H1 (cell line): ENCODE data around the gene SH3RF2. TPM values are rescaled to one million over a fixed set of nuclear protein-coding genes. Genes with fewer than 3 reads are reported as not detected.

Experiments
- CTCF ChIA-PET: fragments of 300-600 bp; sonication (Branson Sonifier 250); formaldehyde crosslinking; loops from one replicate; lab custom pipeline; 2021; ENCODE audit not compliant: partially characterized antibody; lab: Charles Lee
- POLR2A ChIA-PET: fragments of 300-600 bp; sonication (Branson Sonifier 250); formaldehyde crosslinking; loops from one replicate; lab custom pipeline; 2021; ENCODE audit warnings: inconsistent platforms; ENCODE audit not compliant: partially characterized antibody; lab: Charles Lee
- DNase-seq, 2 experiments: peaks; one replicate each; pipeline versions ENCODE4 v3.0.0 to v3.0.0-alpha.2; 2010 to 2022; ENCODE audit warnings: low spot score in 2 of 2, low read depth in 1 of 2, mixed read lengths in 1 of 2
- FAIRE-seq: peaks from 2 replicates; lab custom pipeline; 2011; peaks lifted over from hg19 to GRCh38; lab: Jason Lieb, UNC
- H2AFZ ChIP-seq: 2 replicates; pipeline ENCODE4 v1.8.1; 2012; ENCODE audit warnings: low read length, inconsistent platforms
- H2AK5ac ChIP-seq: 2 replicates; pipeline ENCODE4 v1.6.1; 2013; ENCODE audit warnings: low read depth, low read length
- H2BK120ac ChIP-seq: replicated peaks from 2 replicates; pipeline ENCODE3; 2013; ENCODE audit warnings: low read depth, low read length, inconsistent platforms
- H2BK12ac ChIP-seq: 2 replicates; pipeline ENCODE4 v1.6.1; 2013; ENCODE audit warnings: low read depth, low read length
- H2BK15ac ChIP-seq: 2 replicates; pipeline ENCODE4 v1.6.1; 2013; ENCODE audit warnings: low read length
- H2BK20ac ChIP-seq: 2 replicates; pipeline ENCODE4 v1.6.1; 2013; ENCODE audit warnings: low read length
- H2BK5ac ChIP-seq: 2 replicates; pipeline ENCODE4 v1.6.1; 2013; ENCODE audit warnings: low read depth, low read length
- H3K14ac ChIP-seq: 2 replicates; pipeline ENCODE4 v1.6.1; 2013; ENCODE audit warnings: inconsistent platforms; ENCODE audit not compliant: insufficient read length
- H3K18ac ChIP-seq: 2 replicates; pipeline ENCODE4 v1.6.1; 2013; ENCODE audit warnings: low read length; ENCODE audit errors: extremely low read depth
- H3K23ac ChIP-seq: 2 replicates; pipeline ENCODE4 v1.6.1; 2013; ENCODE audit warnings: inconsistent platforms; ENCODE audit not compliant: insufficient read length
- H3K23me2 ChIP-seq: 2 replicates; pipeline ENCODE4 v1.6.1; 2013; ENCODE audit warnings: low read depth, low read length
- H3K27ac ChIP-seq: 2 replicates; pipeline ENCODE4 v1.6.1; 2011; ENCODE audit warnings: low read depth, low read length, inconsistent platforms
- H3K27me3 ChIP-seq, 4 experiments: replicated peaks in 1 of 4; 1 replicate in 1 of 4; 2 replicates in 3 of 4; pipeline versions ENCODE4 v1.6.1 to v1.8.1; 2011 to 2013; ENCODE audit warnings: low read length in 3 of 4, mild to moderate bottlenecking in 3 of 4, inconsistent platforms in 2 of 4, mixed read lengths in 2 of 4, moderate library complexity in 1 of 4; ENCODE audit not compliant: control insufficient read depth in 3 of 4, insufficient read depth in 3 of 4; ENCODE audit errors: extremely low read depth in 1 of 4
- H3K36me3 ChIP-seq, 4 experiments: 2 replicates each; pipeline versions ENCODE4 v1.6.1 to v1.8.1; 2011 to 2013; ENCODE audit warnings: mild to moderate bottlenecking in 4 of 4, low read length in 3 of 4, moderate library complexity in 2 of 4, control low read depth in 1 of 4, inconsistent platforms in 1 of 4; ENCODE audit not compliant: insufficient read depth in 4 of 4, control insufficient read depth in 2 of 4
- H3K4ac ChIP-seq: replicated peaks from 2 replicates; pipeline ENCODE3; 2013; ENCODE audit warnings: low read length, low read depth, mixed read lengths, inconsistent platforms; ENCODE audit not compliant: insufficient read length
- H3K4me1 ChIP-seq, 4 experiments: replicated peaks in 1 of 4; 1 replicate in 1 of 4; 2 replicates in 3 of 4; pipeline versions ENCODE4 v1.6.1 to v1.8.1; 2011 to 2013; ENCODE audit warnings: low read length in 3 of 4, inconsistent platforms in 2 of 4, mixed read lengths in 1 of 4; ENCODE audit not compliant: insufficient read depth in 4 of 4, control insufficient read depth in 3 of 4
- H3K4me2 ChIP-seq, 2 experiments: 2 replicates each; pipeline versions ENCODE4 v1.6.1 to v1.8.1; 2011 to 2013; ENCODE audit warnings: low read depth in 2 of 2, low read length in 2 of 2, control low read depth in 1 of 2, inconsistent platforms in 1 of 2, mild to moderate bottlenecking in 1 of 2; ENCODE audit not compliant: insufficient read depth in 1 of 2
- H3K4me3 ChIP-seq, 4 experiments: fragments of 200-600, 300-600 bp in 1 of 4; sonication (generic), shearing (Covaris generic), sonication (Bioruptor Twin) in 1 of 4; 2 replicates each; pipeline versions ENCODE4 v1.5.1 to v1.8.1; 2011 to 2016; ENCODE audit warnings: low read length in 4 of 4, low read depth in 3 of 4, control low read depth in 2 of 4, inconsistent platforms in 2 of 4, mild to moderate bottlenecking in 2 of 4, mixed read lengths in 1 of 4, moderate library complexity in 1 of 4; ENCODE audit not compliant: insufficient read depth in 2 of 4; ENCODE audit errors: extremely low read depth in 1 of 4
- H3K56ac ChIP-seq: replicated peaks from 2 replicates; pipeline ENCODE3; 2013; ENCODE audit warnings: low read depth, mild to moderate bottlenecking, mixed read lengths, low read length, inconsistent platforms; ENCODE audit not compliant: insufficient read length
- H3K79me1 ChIP-seq: 2 replicates; pipeline ENCODE4 v1.6.1; 2013; ENCODE audit warnings: low read depth, low read length, control low read depth
- H3K79me2 ChIP-seq, 2 experiments: 2 replicates each; pipeline versions ENCODE4 v1.6.1 to v1.8.1; 2012 to 2013; ENCODE audit warnings: low read length in 2 of 2, mild to moderate bottlenecking in 2 of 2, inconsistent platforms in 1 of 2; ENCODE audit not compliant: insufficient read depth in 2 of 2, control insufficient read depth in 1 of 2
- H3K9ac ChIP-seq, 4 experiments: replicated peaks in 1 of 4; 1 replicate in 1 of 4; 2 replicates in 3 of 4; pipeline versions ENCODE4 v1.6.1 to v1.8.1; 2011 to 2013; ENCODE audit warnings: low read depth in 3 of 4, low read length in 3 of 4, control low read depth in 2 of 4, mild to moderate bottlenecking in 2 of 4, moderate library complexity in 2 of 4, inconsistent platforms in 1 of 4; ENCODE audit errors: extremely low read depth in 1 of 4
- H3K9me3 ChIP-seq, 2 experiments: 2 replicates each; pipeline versions ENCODE4 v1.6.1 to v1.8.1; 2012 to 2013; ENCODE audit warnings: mild to moderate bottlenecking in 2 of 2, moderate library complexity in 2 of 2, control low read depth in 1 of 2, inconsistent platforms in 1 of 2, low read depth in 1 of 2, low read length in 1 of 2, mixed read lengths in 1 of 2; ENCODE audit not compliant: insufficient read depth in 2 of 2
- H4K20me1 ChIP-seq, 2 experiments: replicated peaks in 1 of 2; 2 replicates each; pipeline versions ENCODE3 to v1.8.1; 2011 to 2013; ENCODE audit warnings: inconsistent platforms in 2 of 2, low read length in 2 of 2, mild to moderate bottlenecking in 1 of 2; ENCODE audit not compliant: insufficient read depth in 2 of 2, control insufficient read depth in 1 of 2
- H4K5ac ChIP-seq: 2 replicates; pipeline ENCODE4 v1.6.1; 2013; ENCODE audit warnings: low read length, low read depth, mixed read lengths, inconsistent platforms; ENCODE audit not compliant: insufficient read length
- H4K8ac ChIP-seq: 2 replicates; pipeline ENCODE4 v1.8.0; 2013; ENCODE audit warnings: mild to moderate bottlenecking, moderate library complexity, low read length, inconsistent platforms; ENCODE audit not compliant: insufficient read depth; ENCODE audit errors: extremely low read depth
- H4K91ac ChIP-seq: replicated peaks from 2 replicates; pipeline ENCODE3; 2013; ENCODE audit warnings: low read length, mixed read lengths, inconsistent platforms; ENCODE audit not compliant: insufficient read length
- BRCA1 ChIP-seq: IDR thresholded peaks from 2 replicates; pipeline ENCODE4 v1.6.1; 2012; ENCODE audit warnings: low read depth, low read length, improper control_type of control experiment
- HDAC2 ChIP-seq, 2 experiments: fragments of 300-600 bp in 1 of 2; sonication (generic) in 1 of 2; IDR thresholded peaks; 2 replicates each; pipeline ENCODE4 v1.6.1; 2011 to 2012; ENCODE audit warnings: low read depth in 2 of 2, low read length in 2 of 2, mild to moderate bottlenecking in 2 of 2, moderate library complexity in 2 of 2, borderline replicate concordance in 1 of 2, inconsistent platforms in 1 of 2
- polyA plus RNA-seq, 7 experiments: library from polyadenylated mRNA; depleted of rRNA in 3 of 7; stranded (reverse) in 5 of 7; unstranded in 2 of 7; fragments of >200 nt in 5 of 7; fragments of 200-250 nt in 2 of 7; gene quantifications; 1 replicate in 5 of 7; 2 replicates in 1 of 7; 4 replicates in 1 of 7; pipeline versions ENCODE4 v1.2.1 to v1.2.3, GENCODE V29; 2011 to 2013; ENCODE audit warnings: missing spikeins in 2 of 7, mixed read lengths in 2 of 7
- total RNA-seq: library from RNA; stranded (reverse); fragmentation: NEBNext Ultra II Directional; extraction: Animal tissue kit (Norgen Biotek cat#: 25700); gene quantifications from 2 replicates; pipeline ENCODE4 v1.2.1, GENCODE V29; 2021
- TF ChIP-seq, protein P1 (sequence below): IDR thresholded peaks from 2 replicates; pipeline ENCODE4 v1.6.1; 2012; ENCODE audit warnings: inconsistent platforms
- TF ChIP-seq, protein P2 (sequence below): IDR thresholded peaks from 2 replicates; pipeline ENCODE4 v1.6.1; 2011; ENCODE audit warnings: low read length, improper control_type of control experiment

SH3RF2 gene
- total and polyA plus RNA-seq, 2 of the 8 experiments (the other 6 are each of a cell fraction or from before 2014, with no cell fraction given) = 0.80 to 0.95 TPM

DNA sequence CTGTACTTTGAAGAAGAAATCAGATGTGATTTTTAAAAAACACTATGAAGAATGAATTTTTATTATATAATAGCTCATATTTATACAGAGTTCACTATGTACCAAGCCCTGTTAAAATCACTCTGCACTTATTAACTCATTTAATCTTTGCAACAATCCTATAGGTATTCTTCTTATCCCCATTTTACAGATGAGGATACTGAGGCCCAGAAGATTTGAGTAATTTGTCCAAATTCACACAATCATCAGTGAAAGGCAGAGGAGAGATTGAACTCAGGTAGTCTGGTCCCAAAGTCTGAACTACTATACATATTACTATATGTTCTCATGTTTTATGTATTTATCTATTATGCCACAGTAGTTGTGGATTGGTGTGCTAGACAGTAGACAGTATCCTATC is 152.9 kb downstream of the SH3RF2 start:
- H3K79me1 ChIP-seq = no peaks in the 10 kb centered on the region
- H3K4me3 ChIP-seq = no peak overlapping the region
- no peak overlapping the region for H3K14ac ChIP-seq
- H3K79me2 ChIP-seq = no peaks in the 10 kb centered on the region
- H3K18ac ChIP-seq = no peak overlapping the region
- H3K27ac ChIP-seq = no peak overlapping the region
- no peaks in the 10 kb centered on the region for H4K20me1 ChIP-seq
- H3K56ac ChIP-seq = no peak overlapping the region
- H3K23me2 ChIP-seq = no peaks in the 10 kb centered on the region
- no peak overlapping the region for H2BK15ac ChIP-seq
- H4K8ac ChIP-seq = no peak overlapping the region
- no peaks in the 10 kb centered on the region for H3K4me1 ChIP-seq
- H3K4ac ChIP-seq = no peak overlapping the region
- no peak overlapping the region for H3K9ac ChIP-seq
- H2BK12ac ChIP-seq = no peak overlapping the region
- H2BK20ac ChIP-seq = no peak overlapping the region
- no peak overlapping the region for H2AK5ac ChIP-seq
- no peak overlapping the region for H4K91ac ChIP-seq
- H3K23ac ChIP-seq = no peak overlapping the region
- H3K36me3 ChIP-seq = no peaks in the 10 kb centered on the region
- no peak overlapping the region for H4K5ac ChIP-seq
- DNase-seq (no peak), FAIRE-seq (no peak)
- no peak overlapping the region for H2BK5ac ChIP-seq
- no peaks in the 10 kb centered on the region for H3K27me3 ChIP-seq
- POLR2A ChIA-PET = no interaction called here
- no peaks in the 10 kb centered on the region for H3K9me3 ChIP-seq
- H3K4me2 ChIP-seq = no peak overlapping the region
- H2AFZ ChIP-seq = no peak overlapping the region
- CTCF ChIA-PET = interaction anchor here (0.6 kb wide), 1 partner anchor 17 kb away, joined by 3 read pairs; no protein-coding TSS in a partner anchor
- H2BK120ac ChIP-seq = no peak overlapping the region
- TF ChIP-seq, protein P1, sequence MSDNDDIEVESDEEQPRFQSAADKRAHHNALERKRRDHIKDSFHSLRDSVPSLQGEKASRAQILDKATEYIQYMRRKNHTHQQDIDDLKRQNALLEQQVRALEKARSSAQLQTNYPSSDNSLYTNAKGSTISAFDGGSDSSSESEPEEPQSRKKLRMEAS = no peak
- TF ChIP-seq HDAC2 (IDR thresholded peaks at IDR 0.05; ENCODE audit: borderline replicate concordance in 1 of 2, low read depth in 2 of 2, low read length in 2 of 2) (no peak), BRCA1 (no peak)
- TF ChIP-seq, protein P2, sequence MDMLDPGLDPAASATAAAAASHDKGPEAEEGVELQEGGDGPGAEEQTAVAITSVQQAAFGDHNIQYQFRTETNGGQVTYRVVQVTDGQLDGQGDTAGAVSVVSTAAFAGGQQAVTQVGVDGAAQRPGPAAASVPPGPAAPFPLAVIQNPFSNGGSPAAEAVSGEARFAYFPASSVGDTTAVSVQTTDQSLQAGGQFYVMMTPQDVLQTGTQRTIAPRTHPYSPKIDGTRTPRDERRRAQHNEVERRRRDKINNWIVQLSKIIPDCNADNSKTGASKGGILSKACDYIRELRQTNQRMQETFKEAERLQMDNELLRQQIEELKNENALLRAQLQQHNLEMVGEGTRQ = no peak
